Activated CD4-positive, alpha-beta T cell treated with anti-CD3 and anti-CD28 coated beads, Interleukin-10, Interleukin-2, amounts not matched to agents 100 ng/mL and 50 ng/mL, durations not matched to agents 16 hours and 8 hours (primary cell): ENCODE measurements around the gene ACRBP.
A peak's percentile ranks its signal among the peaks of the same experiment; 100 is the strongest.

Experiments used
- DNase-seq: peaks from one replicate; pipeline ENCODE4 v3.0.0-alpha.2; 2020

Gene ACRBP

DNA sequence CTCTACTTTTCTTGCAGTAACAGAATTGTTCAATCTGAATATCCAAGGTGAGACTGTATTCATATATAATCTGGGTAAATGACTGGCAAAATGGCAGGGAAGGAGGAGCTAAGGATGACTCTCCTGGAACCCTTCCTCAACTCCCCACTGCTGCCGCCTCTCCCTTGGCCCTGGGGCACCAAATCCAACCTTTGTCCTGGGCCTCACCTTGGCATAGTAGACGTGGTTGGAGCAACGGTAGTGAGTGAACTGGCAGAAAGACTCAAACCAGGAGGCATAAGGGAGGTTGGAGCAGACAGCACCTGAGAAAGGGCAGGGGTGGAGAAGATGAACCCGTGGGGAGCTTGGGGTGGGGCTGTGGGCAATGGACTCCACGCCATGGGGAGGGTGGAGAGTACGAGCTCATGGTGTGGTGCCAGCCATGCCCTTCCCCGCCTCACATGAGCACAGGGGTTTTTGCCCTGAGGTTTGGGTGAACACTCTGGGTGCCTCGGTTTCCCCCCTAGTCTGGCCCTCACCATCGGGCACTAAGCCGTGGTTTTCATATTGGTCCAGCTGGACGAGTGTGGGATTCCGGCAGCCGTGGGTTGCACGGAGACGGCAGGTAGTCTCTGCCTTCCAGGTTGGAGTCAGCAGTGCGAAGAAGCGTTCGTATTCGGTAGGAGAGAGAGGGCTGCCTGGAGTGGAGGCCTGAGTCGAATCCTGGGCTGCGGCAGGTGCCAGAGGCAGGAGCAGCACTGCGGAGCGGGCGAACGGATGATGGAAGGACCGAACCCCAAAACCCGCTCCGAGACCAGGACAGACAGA lies 753 bp downstream of the ACRBP start:
- DNase-seq, result no peak

DNA sequence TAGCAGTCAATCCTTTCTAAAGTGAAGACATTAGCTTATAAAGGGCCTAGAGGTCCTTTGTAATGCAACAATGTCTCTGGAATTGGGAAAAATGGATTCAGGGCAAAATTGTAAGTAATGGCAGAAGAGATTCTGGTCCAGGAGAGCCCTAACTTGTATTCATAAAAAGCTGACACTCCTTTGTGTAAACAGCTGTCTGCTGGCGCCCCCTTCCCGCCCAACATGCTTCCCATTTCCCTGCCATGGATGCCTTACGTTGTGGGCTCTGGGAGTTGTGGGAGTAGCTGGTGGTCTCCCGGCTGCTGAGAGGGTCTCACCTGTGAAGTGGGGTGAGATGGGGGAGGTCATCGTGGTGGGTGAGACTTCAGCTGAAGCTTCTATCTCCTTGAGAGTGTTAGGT lies 2.3 kb downstream of the ACRBP start:
- no peak for DNase-seq

DNA sequence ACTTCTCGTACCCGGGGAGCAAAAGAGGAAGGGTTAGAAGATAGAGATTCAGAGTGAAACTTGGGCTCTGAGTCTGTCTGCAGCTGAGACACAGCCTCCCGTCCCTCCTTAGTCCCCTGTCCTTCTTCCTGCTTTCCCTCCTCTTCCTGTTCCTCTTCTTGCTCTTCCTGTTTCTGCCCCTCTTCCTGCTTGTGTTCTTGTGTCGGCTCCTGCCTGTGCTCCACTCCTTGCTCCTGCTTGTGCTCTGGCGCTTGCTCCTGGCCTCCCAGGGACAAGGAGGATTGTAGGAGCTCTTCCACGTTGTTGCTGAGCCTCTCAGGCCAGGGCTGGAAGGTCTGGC lies 3.0 kb downstream of the ACRBP start:
- no peak for DNase-seq

DNA sequence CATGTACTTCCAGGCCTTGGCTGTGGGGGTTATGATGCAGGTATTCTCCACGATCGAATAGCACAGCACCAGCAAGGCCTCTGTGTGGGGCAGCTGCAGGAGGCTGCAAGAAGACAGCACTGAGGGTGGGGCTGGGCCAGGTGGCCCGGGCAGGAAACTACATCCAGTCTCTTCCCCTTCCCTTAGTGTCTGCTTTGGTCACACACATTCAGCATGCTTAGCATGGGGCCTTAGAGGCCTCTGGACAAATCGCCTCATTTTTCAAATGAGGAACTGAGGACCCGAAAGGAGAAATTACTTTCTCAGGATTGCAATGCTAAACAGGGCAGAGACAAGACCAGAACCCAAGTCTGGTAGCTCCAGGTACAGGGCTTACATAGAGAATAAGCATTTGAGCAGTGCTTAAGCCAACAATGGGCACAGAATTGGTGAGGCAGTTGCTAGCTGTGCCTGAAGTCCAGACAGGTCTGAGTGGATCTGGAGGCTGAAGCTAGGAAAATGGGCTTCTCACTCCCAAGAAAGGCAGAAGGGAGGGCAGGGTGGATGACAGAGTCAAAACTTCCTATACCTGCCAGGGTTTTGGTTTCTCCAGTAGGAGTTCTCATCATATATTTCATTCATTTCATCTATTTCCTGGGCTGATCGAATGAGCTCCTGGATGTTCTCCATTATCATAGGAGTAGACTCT lies 3.5 kb downstream of the ACRBP start:
- DNase-seq, result no peak

DNA sequence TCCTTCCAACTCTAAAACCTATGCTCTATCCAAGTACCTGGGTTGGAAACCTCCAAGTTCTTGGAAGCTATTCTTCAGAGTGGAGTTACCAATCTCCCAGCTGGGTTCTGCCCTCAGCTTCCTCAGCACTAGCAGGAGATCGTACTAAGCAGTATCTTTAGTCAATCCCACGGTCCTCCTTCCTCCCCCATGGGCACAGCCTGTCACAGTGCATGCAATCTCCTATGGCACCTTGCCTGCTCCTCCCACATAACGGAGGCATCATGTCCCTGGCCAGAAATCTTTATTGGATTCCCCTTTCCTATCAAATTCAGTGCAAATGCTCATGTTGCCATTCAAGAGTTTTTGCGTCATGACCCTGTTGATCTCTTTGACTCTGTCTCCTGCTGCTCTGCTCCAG lies 6.1 kb downstream of the ACRBP start:
- no peak for DNase-seq

DNA sequence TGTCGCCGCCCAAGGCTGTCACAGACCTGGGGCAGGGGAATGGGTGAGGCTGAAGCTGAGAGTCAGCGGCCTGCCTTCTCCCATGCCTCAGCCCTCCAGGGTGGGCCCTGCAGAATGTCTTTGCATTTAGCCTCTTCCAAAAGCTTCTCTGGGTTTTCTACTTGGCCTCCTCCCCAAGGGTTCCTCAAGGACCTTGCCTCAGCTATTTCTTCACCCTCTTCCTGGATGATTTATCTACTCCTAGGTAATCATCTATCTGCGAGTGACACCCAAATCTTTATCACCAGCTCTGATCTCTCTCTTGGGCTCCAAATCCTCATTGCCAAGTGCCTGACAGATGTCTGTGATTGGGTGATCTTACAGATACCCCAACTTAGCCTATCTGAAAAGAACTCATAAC lies 6.7 kb downstream of the ACRBP start:
- DNase-seq, result no peak

DNA sequence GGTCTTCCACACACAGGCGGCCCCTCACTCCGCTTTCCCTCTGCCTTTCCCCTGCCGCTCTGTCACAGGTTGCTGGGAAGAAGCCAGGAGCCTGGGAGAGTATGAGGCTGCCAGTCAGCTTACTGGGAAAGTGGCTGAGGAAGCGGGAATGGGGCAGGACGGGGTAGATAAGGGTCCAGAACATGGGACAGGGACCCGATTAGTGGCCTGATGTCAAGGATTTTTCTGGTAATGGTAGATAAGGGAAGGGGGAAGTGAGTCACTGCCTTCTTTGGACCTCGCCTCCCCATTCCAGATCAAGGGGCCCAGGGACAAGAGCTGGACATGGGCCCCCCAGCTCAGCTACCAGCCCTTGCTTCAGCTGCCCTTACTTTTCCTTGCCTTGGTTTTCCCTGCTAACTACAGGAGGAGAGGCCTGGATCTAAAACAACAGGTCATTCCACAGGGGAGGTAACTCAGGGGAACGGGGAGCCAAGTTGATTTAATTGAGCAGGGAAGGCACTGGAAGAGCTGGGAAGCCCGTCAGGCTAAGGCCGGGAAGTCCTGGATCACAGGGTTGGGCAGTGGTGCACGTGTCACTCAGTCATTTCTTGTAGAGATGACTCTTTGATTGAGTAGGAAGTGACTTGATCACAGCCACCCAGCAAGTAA lies 8.0 kb downstream of the ACRBP start:
- DNase-seq, result no peak

DNA sequence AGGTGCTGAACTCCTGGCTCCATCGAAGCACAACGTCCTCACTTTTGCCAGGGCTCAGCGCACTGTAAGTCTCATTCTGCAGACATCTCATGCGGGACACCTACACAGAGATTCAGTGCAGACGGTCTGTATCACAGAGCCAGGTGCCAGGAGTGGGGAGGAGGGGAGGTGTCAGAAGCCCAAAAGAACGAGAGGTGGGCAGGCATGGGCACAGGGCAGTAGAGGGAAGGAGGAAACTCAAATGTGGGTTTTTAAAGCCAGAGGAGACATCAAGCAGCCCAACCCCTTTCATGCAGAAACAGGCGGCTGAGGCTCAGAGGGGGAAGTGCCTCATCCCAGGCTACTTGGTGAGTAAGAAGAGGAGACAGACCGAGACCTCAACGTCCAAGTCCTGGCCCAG lies 8.9 kb downstream of the ACRBP start:
- no peak for DNase-seq

DNA sequence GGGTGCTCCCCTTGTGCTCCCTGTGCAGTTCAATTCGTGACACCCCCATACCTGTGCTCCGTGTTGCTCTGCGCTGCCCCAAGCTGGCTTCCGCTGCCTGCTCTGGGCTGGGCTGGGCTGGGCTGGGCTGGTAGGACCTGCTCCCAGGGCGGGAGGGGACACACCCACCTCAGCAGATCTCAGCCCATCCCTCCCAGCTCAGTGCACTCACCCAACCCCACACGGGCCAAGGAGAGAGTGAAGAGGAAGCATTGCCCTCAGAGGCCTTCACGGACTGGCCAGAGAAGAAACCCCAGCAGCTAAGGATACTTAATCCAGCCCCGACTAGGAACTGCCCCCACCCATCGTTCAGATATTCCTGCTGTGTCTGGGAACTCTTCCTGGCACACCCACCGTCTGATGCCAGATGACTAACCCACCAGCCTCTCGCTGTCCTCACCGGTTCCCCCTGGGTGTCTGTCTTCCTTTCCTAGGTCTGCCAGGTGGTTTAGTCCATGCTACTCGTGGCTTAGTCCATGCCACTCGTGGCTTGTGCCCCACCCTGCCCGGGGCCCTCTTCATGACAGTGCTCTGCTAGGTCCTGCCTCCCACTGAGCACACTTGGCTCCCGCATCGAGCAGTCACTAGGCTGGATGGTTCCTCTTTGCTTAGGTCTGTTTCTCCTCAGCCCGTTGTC lies 11.2 kb downstream of the ACRBP start, which contains the start of gene LPAR5:
Gene LPAR5, minus strand, starts transcription at position 104 of the 676 bp plus-strand sequence. CDS start 14,711 bp downstream, outside the sequence.
- DNase-seq, result peak; percentile 24

DNA sequence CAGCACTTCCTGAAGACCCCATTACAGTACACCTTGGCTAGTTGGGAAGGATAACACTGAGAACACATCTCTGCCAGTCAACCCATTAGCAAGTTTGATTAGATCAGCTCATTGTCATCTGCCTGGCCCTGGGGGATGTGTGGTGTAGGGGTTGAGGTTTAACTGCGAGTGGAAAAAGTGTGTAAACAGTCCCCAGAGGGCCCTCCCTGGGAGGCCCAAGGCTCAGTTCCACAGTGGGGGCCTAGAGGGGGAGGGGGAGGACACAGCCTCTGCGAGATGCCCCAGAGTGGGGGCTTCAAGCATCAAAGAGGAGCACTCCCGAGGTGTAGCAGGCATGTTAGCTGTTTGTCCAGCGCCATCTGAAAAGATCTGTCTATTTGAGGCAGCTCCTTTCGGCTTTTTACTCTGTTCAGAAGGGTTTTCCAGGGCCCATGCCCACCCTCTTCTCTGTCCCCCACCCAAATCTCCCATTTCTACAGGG lies 11.8 kb downstream of the ACRBP start:
- peak; percentile 63 for DNase-seq

DNA sequence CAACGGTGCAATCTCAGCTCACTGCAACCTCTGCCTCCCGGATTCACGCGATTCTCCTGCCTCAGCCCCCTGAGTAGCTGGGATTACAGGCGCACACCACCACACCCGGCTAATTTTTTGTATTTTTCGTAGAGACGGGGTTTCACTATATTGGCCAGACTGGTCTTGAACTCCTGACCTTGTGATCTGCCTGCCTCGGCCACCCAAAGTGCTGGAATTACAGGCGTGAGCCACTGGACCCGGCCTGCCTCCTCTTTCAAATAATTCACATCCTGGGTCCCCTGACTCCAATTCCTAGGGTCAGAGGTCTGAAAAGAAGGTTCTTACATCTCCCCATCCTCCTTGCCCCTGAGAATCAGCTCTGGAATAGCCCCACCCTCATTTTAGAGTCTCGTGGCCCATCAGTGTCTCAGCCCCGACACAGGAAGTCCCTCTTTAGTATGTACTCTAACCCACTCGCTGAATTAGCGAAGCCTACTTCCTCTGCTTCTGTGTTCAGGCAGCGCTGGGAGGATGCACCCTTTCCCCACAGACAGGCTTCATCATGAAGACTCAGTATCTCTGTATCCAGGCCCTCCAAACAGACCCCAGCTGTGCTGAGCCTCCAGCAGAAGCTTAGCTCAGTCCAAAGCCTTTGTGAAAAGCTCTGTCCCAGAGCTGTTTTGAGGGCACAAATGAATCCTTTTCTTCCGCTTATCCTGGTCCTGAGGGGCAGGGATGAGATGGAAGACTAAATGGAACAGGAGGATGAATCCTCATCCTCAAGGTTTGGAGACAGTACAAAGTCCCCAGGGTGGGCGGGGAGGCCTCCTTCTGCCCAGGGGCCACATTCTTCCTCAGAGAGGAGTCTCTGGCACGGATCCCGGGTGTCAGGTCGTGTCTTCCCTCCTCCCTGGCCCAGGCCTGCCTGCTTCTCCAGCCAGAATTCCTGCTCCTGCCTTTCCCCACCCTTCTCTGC lies 14.9 kb downstream of the ACRBP start:
- DNase-seq, result peak; percentile 68

DNA sequence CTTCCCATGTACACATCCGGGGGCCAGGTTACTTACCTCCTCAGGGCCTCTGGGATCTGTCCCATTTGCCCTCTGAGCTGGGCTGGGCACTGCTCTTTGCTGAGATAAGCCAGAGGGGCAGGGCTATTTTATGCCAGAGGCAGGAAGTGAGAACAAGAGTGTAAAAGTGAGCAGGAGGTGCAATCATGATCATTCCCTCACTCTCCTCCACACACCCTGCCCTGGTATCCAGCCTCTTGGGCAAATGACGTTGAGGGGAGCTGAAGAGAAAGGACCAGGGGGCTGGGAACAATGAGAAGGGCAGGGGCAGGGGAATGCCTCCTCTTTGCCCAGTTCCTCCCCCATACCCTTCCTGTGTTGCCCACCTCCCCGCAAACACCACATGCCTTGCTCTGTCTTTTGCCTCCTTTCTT lies 15.7 kb downstream of the ACRBP start:
- peak; percentile 21 for DNase-seq

DNA sequence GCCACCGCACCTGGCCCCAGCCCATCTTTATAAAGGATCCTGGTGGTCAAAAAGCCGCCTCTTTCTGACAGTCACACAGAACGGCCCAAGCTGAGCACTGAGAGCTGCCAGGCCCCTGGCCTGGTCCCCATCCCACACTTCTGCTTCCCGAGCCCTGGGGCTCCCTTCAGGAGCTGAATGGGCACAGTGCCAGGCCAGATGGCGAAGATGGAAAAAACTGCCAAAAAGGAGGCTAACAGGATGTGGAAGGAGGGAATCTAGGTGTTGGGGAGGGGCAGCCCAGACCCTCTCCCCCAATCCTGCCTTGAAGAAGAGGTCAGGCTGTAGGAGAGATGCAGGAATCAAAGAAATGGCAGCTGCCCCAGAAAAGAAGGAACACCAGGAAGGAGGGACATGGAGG lies 16.5 kb downstream of the ACRBP start:
- DNase-seq, result no peak

DNA sequence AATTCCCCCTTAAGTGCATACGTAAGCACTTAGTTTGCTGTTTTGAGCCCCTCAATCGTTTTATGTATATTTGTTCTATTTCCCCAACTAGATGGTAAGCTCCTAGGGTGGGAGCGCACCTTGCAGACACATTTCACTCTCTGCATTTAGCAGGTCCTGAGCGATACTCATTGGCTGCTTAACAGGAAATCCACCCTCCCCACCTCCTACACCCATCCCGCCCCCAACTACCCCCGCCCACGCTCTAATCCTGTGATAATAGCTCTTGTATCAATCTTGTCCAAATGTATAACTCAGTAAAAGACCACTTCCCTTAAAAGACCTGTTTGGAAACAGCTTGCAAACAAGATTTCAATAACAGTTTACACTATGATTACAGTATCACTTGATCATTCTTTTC lies 19.6 kb downstream of the ACRBP start:
- DNase-seq, result peak; percentile 52

DNA sequence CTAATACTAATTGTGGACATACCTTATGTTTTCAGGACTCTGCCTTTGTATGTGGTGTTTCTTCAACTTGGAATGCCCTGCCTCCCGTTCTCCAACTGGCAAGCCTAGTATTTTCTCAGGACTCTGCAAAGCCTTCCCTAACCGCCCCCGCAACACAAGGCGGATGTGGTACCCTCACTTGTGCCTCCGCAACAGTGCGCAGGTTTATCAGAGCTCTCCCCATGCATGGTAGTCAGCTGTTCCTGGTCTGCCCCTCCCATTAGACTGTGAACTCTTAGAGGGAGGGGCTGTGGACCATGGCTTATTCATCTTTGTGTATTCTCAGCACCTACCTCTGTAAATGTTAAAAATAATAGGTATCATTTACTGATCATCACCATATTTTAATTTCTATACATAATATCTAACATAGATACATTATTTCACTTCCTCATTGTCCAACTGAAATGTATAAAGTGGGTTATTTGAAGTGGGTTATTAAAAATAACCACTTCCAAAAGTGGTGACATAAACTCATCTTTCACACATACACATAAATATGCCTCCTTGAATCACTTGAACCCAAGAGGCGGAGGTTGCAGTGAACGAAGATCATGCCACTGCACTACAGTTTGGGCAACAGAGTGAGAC lies 20.5 kb downstream of the ACRBP start:
- DNase-seq, result no peak

DNA sequence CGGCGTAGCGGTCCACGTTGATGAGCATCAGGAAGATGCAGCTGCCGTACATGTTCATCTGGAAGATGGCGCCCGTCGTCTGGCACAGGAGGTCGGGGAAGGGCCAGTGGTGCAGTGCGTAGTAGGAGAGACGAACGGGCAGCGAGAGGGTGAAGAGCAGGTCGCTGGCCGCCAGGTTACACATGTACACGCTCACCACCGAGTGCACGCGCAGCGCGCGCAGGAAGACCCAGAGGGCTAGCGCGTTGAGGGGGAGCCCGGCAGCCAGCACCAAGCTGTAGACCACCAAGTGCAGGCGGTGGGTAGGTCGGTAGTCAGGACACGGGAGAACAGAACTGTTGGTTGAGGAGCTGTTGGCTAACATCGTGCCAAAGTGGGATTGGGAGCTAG lies 26.4 kb downstream of the ACRBP start:
- no peak for DNase-seq

DNA sequence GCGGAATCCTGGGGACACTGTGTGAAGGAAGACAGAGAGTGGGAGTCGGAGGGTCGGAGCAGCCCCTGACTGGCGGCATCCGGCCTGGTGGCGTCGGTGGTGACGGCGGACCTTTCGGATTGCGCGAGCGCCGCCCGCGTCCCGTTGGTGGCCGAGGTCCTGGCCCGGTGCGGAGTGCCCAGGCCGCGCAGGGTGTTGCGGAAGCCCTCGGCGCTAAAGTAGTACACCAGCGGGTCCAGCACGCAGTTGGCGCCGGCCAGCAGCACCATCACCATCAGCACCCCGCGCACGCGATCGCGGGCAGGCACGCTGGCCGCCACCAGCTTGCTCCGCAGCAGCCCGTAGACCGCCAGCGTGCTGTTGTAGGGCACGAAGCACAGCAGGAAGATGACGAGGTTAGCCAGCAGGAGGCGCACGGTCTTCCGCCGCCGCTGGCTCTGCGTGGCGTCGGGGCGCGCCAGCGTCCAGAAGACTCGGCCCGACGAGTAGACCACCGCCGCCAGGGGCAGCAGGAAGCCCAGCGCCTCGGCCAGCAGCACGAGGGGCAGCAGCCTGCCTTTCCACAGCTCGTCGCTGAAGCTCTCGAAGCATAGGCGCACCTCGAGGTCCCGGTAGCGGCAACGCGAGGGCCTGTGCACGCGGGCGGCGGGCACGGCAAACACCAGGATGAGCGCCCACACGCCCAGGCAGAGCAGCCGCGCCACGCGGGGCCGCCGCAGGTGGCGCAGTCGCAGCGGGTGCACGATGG lies 26.9 kb downstream of the ACRBP start:
- DNase-seq, result peak; percentile 51

DNA sequence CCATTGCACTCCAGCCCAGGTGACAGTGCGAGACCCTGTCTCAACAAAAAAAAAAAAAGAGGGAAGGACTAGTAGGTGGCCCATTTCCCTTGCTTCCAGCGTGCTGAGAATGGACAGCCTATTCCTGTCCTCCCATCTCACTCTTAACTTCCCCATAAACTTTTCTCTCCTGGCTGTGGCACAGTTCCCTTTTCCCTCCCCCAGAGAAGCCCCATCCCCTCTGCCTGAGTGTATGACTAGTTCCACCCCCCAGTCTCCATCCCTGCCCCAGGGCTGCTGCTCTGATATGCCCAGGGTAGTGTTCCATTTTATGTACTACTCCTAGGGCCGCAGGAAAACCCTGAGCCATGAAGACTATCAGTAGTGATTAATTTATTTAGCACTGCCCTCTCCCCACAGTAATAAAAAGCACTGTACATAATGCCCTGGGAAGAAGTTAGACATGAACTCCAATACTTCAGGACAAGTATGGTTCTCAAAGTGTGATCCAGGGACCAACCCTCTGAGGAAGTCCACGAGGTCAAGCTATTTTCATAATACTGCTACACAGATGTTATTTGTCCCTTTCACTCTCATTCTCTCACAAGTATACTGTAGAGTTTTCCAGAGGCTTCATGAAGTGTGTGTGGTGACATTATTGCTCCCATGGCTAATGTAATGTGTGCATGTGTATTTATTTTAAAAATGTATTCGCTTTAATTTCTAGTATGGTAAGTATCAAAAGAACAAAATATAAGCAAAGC lies 28.6 kb downstream of the ACRBP start:
- no peak for DNase-seq

DNA sequence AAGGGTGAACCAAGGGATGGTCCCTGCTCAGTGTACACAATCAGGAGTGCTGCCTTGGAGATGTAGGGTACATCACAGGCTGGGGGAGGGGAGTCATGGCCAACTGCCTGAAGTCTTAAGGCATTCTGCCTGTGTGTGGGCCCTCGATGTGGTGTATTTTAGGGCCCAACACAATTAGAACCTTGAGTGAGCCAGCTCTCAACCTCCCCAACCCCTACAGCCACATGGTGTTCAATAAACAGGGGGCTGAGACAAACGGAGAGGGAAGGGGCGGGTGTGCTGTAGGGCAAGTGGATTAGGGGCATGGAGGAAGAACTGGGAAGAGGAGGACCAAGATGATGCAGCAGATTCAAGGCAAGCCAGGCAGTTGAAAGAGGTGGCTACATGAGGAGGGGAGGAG lies 31.4 kb downstream of the ACRBP start:
- no peak for DNase-seq

DNA sequence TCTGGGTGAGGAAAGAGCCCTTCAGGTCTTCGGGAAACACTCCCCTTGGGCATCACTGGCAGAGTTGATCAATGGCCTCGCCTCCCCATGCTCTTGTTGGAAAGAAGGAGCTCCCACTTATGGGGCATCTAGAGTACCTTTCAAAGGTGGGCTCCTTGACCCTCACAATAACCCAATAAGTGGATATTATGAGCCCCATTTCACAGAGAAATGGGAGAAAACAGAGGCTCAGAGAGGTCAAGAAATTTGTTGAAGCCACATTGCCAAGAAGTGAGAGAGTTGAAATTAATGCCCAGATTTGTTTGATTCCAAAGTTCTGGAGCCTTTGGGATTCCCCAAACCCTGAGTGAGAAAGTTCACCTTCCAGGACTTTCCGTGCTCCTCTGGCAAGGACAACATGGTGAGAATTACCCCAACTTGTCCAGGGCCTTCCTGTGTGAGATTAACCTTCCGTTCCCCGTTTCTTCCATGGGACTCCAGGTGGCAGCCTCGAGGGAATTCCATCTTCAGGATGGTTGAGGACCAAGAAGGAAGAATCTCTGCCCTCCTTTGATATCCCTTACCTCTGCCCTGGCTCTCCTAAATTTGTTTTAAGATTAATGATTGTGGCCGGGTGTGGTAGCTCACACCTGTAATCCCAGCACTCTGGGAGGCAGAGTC lies 32.6 kb downstream of the ACRBP start:
- DNase-seq, result no peak
